ENCODE results near the gene HIRA. TPM values are rescaled to one million over a fixed set of nuclear protein-coding genes. Genes with fewer than 3 reads are reported as not detected.

Gene HIRA
- total and polyA plus RNA-seq, 4 donors: 4.1 to 32.5 (median 23.0) TPM

DNA sequence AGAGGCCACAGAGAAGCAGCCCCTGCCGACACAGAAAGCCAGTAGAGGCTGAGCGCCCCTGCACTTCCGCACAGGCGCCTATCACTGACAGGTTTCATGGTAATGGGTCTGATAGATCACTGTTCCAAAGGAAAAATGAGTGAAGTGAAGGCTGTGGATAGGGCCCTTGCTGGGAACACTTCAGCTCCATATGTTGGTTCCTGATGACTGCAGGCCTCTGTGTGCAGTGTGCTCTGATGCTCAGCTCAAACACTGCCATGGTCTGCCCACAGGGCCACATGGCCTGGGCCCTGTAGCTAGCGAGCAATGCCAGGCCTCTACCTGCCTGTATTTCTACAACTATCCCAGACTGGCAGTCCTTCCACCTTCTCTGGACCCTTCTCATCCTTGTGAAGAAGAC, 77.3 kb downstream of the HIRA start:
- Histone ChIP-seq H3K4me1 (ENCODE audit: control insufficient read depth in 4 of 4, insufficient read depth in 4 of 4, low read length in 3 of 4) (no peaks in the 10 kb centered on the region), H3K9ac (ENCODE audit: low read depth in 1 of 2, low read length in 2 of 2) (no peak overlapping the region), H3K4me3 (ENCODE audit: low read depth in 1 of 3, low read length in 3 of 3) (no peak overlapping the region), H3K36me3 (ENCODE audit: control insufficient read depth in 4 of 4, insufficient read depth in 3 of 4, low read depth in 1 of 4, low read length in 3 of 4) (peaks cover 30 to 97% (median 72%) of the 10 kb centered on the region in 4 donors), H3K27ac (ENCODE audit: low read depth in 1 of 2, low read length in 2 of 2) (no peak overlapping the region), H3K27me3 (ENCODE audit: control insufficient read depth in 4 of 4, insufficient read depth in 4 of 4, low read length in 3 of 4) (no peaks in the 10 kb centered on the region), H3K9me3 (ENCODE audit: control insufficient read depth in 4 of 4, low read length in 3 of 4) (no peaks in the 10 kb centered on the region)
- no peak for TF ChIP-seq NR2F2 (IDR thresholded peaks at IDR 0.05)
- 97% methylated on average over 5 of the region's 5 CpGs for WGBS
- DNase-seq (ENCODE audit: low spot score): no peak

DNA sequence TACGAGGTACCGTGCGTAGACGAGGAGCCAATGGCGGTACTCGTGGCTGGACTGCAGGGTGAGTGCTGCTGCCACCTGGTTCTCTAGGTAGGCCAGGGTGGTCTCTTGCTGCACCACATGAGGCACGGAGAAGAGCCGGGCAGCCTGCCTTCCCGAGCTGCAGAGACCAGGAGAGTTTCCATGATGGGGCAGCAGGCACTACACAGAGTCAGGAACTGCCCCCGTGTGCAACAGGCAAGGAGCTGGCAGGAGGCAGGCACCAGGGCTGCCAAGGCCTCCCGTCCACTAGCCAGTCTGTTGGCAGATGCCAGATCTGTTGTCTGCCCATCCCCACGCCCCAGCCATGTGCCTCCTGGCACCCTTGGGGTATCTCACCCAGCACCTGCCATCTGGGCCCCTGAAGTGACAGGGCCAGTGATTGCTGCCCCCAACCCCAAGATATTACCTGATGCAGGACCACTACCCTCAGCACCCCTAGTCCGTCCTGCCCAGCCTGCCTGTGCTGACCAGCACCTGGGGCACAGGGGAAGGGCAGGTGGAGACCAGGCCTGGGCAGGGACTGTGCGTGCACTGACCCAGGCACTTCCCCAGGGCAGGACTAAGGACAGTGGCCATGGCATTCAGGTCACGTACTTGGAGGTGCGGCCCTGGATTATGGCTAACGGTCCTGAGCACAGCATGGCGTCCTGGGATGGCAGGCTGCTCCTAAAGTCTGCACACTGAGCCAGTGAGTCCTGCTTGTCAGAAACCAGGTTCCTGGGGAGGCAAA, 78.0 kb downstream of the HIRA start:
- H3K27ac ChIP-seq (ENCODE audit: low read depth in 1 of 2, low read length in 2 of 2): no peak overlapping the region
- 94% methylated on average over 18 of the region's 18 CpGs for WGBS
- no peaks in the 10 kb centered on the region for H3K9me3 ChIP-seq (ENCODE audit: control insufficient read depth in 4 of 4, low read length in 3 of 4)
- no peaks in the 10 kb centered on the region for H3K27me3 ChIP-seq (ENCODE audit: control insufficient read depth in 4 of 4, insufficient read depth in 4 of 4, low read length in 3 of 4)
- no peak overlapping the region for H3K4me3 ChIP-seq (ENCODE audit: low read depth in 1 of 3, low read length in 3 of 3)
- peaks cover 33 to 93% (median 66%) of the 10 kb centered on the region in 4 donors for H3K36me3 ChIP-seq (ENCODE audit: control insufficient read depth in 4 of 4, insufficient read depth in 3 of 4, low read depth in 1 of 4, low read length in 3 of 4)
- TF ChIP-seq, protein P1, sequence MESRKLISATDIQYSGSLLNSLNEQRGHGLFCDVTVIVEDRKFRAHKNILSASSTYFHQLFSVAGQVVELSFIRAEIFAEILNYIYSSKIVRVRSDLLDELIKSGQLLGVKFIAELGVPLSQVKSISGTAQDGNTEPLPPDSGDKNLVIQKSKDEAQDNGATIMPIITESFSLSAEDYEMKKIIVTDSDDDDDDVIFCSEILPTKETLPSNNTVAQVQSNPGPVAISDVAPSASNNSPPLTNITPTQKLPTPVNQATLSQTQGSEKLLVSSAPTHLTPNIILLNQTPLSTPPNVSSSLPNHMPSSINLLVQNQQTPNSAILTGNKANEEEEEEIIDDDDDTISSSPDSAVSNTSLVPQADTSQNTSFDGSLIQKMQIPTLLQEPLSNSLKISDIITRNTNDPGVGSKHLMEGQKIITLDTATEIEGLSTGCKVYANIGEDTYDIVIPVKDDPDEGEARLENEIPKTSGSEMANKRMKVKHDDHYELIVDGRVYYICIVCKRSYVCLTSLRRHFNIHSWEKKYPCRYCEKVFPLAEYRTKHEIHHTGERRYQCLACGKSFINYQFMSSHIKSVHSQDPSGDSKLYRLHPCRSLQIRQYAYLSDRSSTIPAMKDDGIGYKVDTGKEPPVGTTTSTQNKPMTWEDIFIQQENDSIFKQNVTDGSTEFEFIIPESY (IDR thresholded peaks at IDR 0.05): no peak
- TF ChIP-seq JUND (IDR thresholded peaks at IDR 0.05) (no peak), FOXA2 (IDR thresholded peaks at IDR 0.05) (no peak), HNF4G (IDR thresholded peaks at IDR 0.05) (no peak), RXRA (IDR thresholded peaks at IDR 0.05) (no peak), ATF3 (IDR thresholded peaks at IDR 0.05) (no peak), MAX (IDR thresholded peaks at IDR 0.05) (no peak)
- TF ChIP-seq, protein P2, sequence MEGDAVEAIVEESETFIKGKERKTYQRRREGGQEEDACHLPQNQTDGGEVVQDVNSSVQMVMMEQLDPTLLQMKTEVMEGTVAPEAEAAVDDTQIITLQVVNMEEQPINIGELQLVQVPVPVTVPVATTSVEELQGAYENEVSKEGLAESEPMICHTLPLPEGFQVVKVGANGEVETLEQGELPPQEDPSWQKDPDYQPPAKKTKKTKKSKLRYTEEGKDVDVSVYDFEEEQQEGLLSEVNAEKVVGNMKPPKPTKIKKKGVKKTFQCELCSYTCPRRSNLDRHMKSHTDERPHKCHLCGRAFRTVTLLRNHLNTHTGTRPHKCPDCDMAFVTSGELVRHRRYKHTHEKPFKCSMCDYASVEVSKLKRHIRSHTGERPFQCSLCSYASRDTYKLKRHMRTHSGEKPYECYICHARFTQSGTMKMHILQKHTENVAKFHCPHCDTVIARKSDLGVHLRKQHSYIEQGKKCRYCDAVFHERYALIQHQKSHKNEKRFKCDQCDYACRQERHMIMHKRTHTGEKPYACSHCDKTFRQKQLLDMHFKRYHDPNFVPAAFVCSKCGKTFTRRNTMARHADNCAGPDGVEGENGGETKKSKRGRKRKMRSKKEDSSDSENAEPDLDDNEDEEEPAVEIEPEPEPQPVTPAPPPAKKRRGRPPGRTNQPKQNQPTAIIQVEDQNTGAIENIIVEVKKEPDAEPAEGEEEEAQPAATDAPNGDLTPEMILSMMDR (IDR thresholded peaks at IDR 0.05; ENCODE audit: low read depth, low read length, missing input control): no peak
- no peaks in the 10 kb centered on the region for H3K4me1 ChIP-seq (ENCODE audit: control insufficient read depth in 4 of 4, insufficient read depth in 4 of 4, low read length in 3 of 4)
- no peak overlapping the region for H3K9ac ChIP-seq (ENCODE audit: low read depth in 1 of 2, low read length in 2 of 2)
- DNase-seq (ENCODE audit: low spot score): no peak

DNA sequence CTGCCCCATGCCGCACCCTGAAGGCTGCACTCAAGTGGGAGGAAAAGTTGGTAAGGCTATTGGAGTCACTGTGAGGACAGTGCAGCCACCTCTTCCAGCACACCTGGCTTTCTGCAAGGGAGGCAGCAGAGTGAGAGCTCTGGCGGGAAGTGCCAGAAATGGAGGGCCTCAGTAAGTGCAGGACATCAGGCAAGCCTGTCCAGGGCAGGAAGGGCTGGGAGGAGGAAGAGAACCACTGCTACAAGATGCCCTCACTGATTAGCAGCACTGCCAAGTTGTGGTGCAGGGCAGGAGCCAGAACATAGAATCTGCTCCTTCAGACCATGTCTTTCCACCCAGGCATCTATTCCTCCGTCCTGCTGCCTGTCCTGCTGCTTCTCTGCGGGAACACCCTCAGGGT, 78.8 kb downstream of the HIRA start:
- H3K27ac ChIP-seq (ENCODE audit: low read depth in 1 of 2, low read length in 2 of 2): no peak overlapping the region
- no peak for DNase-seq (ENCODE audit: low spot score)
- TF ChIP-seq MAX (IDR thresholded peaks at IDR 0.05) (no peak), REST (IDR thresholded peaks at IDR 0.05) (no peak), HNF4G (IDR thresholded peaks at IDR 0.05) (no peak), HNF4A (conservative IDR thresholded peaks at IDR 0.05) (no peak), RAD21 (IDR thresholded peaks at IDR 0.05) (no peak), YY1 (IDR thresholded peaks at IDR 0.05) (no peak)
- TF ChIP-seq, protein P1 (IDR thresholded peaks at IDR 0.05): no peak
- TF ChIP-seq, protein P2 (IDR thresholded peaks at IDR 0.05; ENCODE audit: low read depth, low read length, missing input control): no peak

More for the DNA sequence above, 78.8 kb downstream of the HIRA start:
- Histone ChIP-seq H3K4me1 (ENCODE audit: control insufficient read depth in 4 of 4, insufficient read depth in 4 of 4, low read length in 3 of 4) (no peaks in the 10 kb centered on the region), H3K36me3 (ENCODE audit: control insufficient read depth in 4 of 4, insufficient read depth in 3 of 4, low read depth in 1 of 4, low read length in 3 of 4) (peaks cover 29 to 91% (median 64%) of the 10 kb centered on the region in 4 donors), H3K4me3 (ENCODE audit: low read depth in 1 of 3, low read length in 3 of 3) (no peak overlapping the region), H3K9me3 (ENCODE audit: control insufficient read depth in 4 of 4, low read length in 3 of 4) (no peaks in the 10 kb centered on the region), H3K27me3 (ENCODE audit: control insufficient read depth in 4 of 4, insufficient read depth in 4 of 4, low read length in 3 of 4) (no peaks in the 10 kb centered on the region), H3K9ac (ENCODE audit: low read depth in 1 of 2, low read length in 2 of 2) (no peak overlapping the region)
- 94% methylated on average over 4 of the region's 4 CpGs for WGBS
